HG02642 (cell line): Measurements from ENCODE around the gene LMAN1L.
A peak's percentile ranks its signal among the peaks of the same experiment; 100 is the strongest.

Experiments
- ATAC-seq: cut with Tn5 transposase; IDR thresholded peaks from one replicate; pipeline ENCODE4 v1.9.1; 2021; ENCODE audit warnings: mild to moderate bottlenecking; ENCODE audit not compliant: unreplicated experiment, poor library complexity

The LMAN1L gene

GRCh38 chr15:74809956-74810355 is 2.7 kb upstream of the LMAN1L start:
- no peak for ATAC-seq

GRCh38 chr15:74815121-74815934 is 2.7 kb downstream of the LMAN1L start:
- ATAC-seq: no peak

GRCh38 chr15:74815961-74816360 is 3.3 kb downstream of the LMAN1L start:
- no peak for ATAC-seq

GRCh38 chr15:74816624-74817369 is 4.2 kb downstream of the LMAN1L start:
- no peak for ATAC-seq

GRCh38 chr15:74817370-74817737 is 4.7 kb downstream of the LMAN1L start:
- ATAC-seq: no peak

GRCh38 chr15:74820056-74820455 is 7.4 kb downstream of the LMAN1L start:
- no peak for ATAC-seq

GRCh38 chr15:74821091-74821789 is 8.6 kb downstream of the LMAN1L start:
- peak; percentile 63 for ATAC-seq

GRCh38 chr15:74821790-74822158 is 9.1 kb downstream of the LMAN1L start:
- ATAC-seq: no peak

- ATAC-seq: no peak
These were observed 9.6 kb downstream of the LMAN1L start for GRCh38 chr15:74822233-74822632.

GRCh38 chr15:74823324-74823723 is 10.7 kb downstream of the LMAN1L start:
- ATAC-seq: no peak

- no peak for ATAC-seq
These were observed 12.3 kb downstream of the LMAN1L start for GRCh38 chr15:74824976-74825375.

GRCh38 chr15:74825866-74826265 is 13.2 kb downstream of the LMAN1L start:
- no peak for ATAC-seq

GRCh38 chr15:74826364-74826819 is 13.8 kb downstream of the LMAN1L start, which contains the start of gene CPLX3:
TSS of gene CPLX3 (plus strand) at chr15:74826627. CDS start at chr15:74826704, 77 bp downstream.
- ATAC-seq: no peak

GRCh38 chr15:74826921-74827320 is 14.3 kb downstream of the LMAN1L start:
- no peak for ATAC-seq

- ATAC-seq: no peak
These were observed 15.0 kb downstream of the LMAN1L start for GRCh38 chr15:74827614-74828013.

- no peak for ATAC-seq
These were observed 16.2 kb downstream of the LMAN1L start for GRCh38 chr15:74828835-74829234.

GRCh38 chr15:74829486-74829885 is 16.9 kb downstream of the LMAN1L start:
- ATAC-seq: no peak

- no peak for ATAC-seq
These were observed 17.4 kb downstream of the LMAN1L start for GRCh38 chr15:74829991-74830390.

- ATAC-seq: no peak
These were observed 18.2 kb downstream of the LMAN1L start for GRCh38 chr15:74830868-74831267.

GRCh38 chr15:74831813-74832495 is 19.3 kb downstream of the LMAN1L start:
- ATAC-seq: no peak
